ENCODE measurements around the gene CSNK2A1. TPM values are rescaled to one million over a fixed set of nuclear protein-coding genes. Genes with fewer than 3 reads are reported as not detected.

The CSNK2A1 gene
- total and polyA plus RNA-seq, 2 of the 8 experiments (the other 6 are each of a cell fraction or from before 2014, with no cell fraction given) = 117 to 260 TPM

- TF ChIP-seq NANOG (IDR thresholded peaks at IDR 0.05; ENCODE audit: insufficient read depth, low read depth, low read length, poor library complexity, severe bottlenecking) = no peak
- TF ChIP-seq SP1 (IDR thresholded peaks at IDR 0.05; ENCODE audit: low read depth, low read length) = no peak
- no peak for TF ChIP-seq SIX5 (IDR thresholded peaks at IDR 0.05; ENCODE audit: low read depth, low read length)
Observed at GRCh38 chr20:533526-533925, 10.1 kb downstream of the CSNK2A1 start (continued).

Data from H1 (cell line).